GM12878 (cell line): ENCODE results near the gene XPO5. TPM values are rescaled to one million over a fixed set of nuclear protein-coding genes. Genes with fewer than 3 reads are reported as not detected.

ENCODE experiments used
- ATAC-seq: fragments of 200-7000 bp; cut with Tn5 transposase; 3 replicates; pipeline ENCODE4 v1.9.1; 2020; ENCODE audit warnings: mild to moderate bottlenecking, moderate library complexity
- BruUV-seq: library from RNA; stranded (reverse); fragments of 400-500 nt; replicated peaks from 2 replicates; lab custom pipeline; 2021; lab: Mats Ljungman, UMichigan
- CTCF ChIA-PET: fragments of 300-600 bp; sonication (Branson Sonifier 250); formaldehyde crosslinking; extraction: SDS; loops from one replicate; lab custom pipeline; 2021; ENCODE audit warnings: inconsistent platforms; lab: Yijun Ruan, JAX
- POLR2A ChIA-PET: fragments of 350-600 bp; formaldehyde crosslinking; extraction: SDS; loops from one replicate; lab custom pipeline; 2021; ENCODE audit warnings: inconsistent platforms; lab: Charles Lee
- RAD21 ChIA-PET: fragments of 300-600 bp; sonication (Branson Sonifier 250); formaldehyde crosslinking; loops from one replicate; lab custom pipeline; 2023; ENCODE audit warnings: antibody characterized with exemption; ENCODE audit not compliant: unreplicated experiment; lab: Charles Lee
- SMC1A ChIA-PET: fragments of 300-600 bp; sonication (Branson Sonifier 250); formaldehyde crosslinking; loops from one replicate; lab custom pipeline; 2023; ENCODE audit not compliant: unreplicated experiment, uncharacterized antibody; lab: Charles Lee
- DNase-seq: peaks from one replicate; pipeline ENCODE4 v3.0.0-alpha.2; 2011; ENCODE audit warnings: low read depth, low spot score
- FAIRE-seq: peaks from 3 replicates; lab custom pipeline; 2011; peaks lifted over from hg19 to GRCh38; lab: Jason Lieb, UNC
- H2AFZ ChIP-seq: 2 replicates; pipeline ENCODE4 v1.6.0; 2011; ENCODE audit warnings: low read depth, low read length, control low read depth; ENCODE audit not compliant: control insufficient read depth
- H3K27ac ChIP-seq: 2 replicates; pipeline ENCODE4 v1.5.1; 2011; ENCODE audit warnings: control low read depth; ENCODE audit not compliant: control insufficient read depth, insufficient read depth
- H3K27me3 ChIP-seq, 2 experiments: replicated peaks in 1 of 2; 2 replicates each; pipeline versions ENCODE4 v1.6.0 to v1.6.1; 2011; ENCODE audit warnings: low read length in 1 of 2; ENCODE audit not compliant: control insufficient read depth in 2 of 2, insufficient read depth in 2 of 2
- H3K36me3 ChIP-seq, 2 experiments: 2 replicates each; pipeline ENCODE4 v1.5.1; 2011; ENCODE audit warnings: low read length in 1 of 2; ENCODE audit not compliant: control insufficient read depth in 2 of 2, insufficient read depth in 2 of 2
- H3K4me1 ChIP-seq: 2 replicates; pipeline ENCODE4 v1.6.1; 2011; ENCODE audit warnings: mild to moderate bottlenecking, low read length, moderate library complexity, mixed read lengths; ENCODE audit not compliant: control insufficient read depth, insufficient read depth
- H3K4me2 ChIP-seq: 2 replicates; pipeline ENCODE4 v1.6.0; 2011; ENCODE audit warnings: control low read depth; ENCODE audit not compliant: control insufficient read depth, insufficient read depth
- H3K4me3 ChIP-seq: fragments of 200-600 bp; sonication (generic); 2 replicates; pipeline ENCODE4 v1.5.1; 2016
- H3K79me2 ChIP-seq: 2 replicates; pipeline ENCODE4 v1.6.0; 2011; ENCODE audit warnings: low read length; ENCODE audit not compliant: control insufficient read depth, insufficient read depth
- H3K9ac ChIP-seq: 2 replicates; pipeline ENCODE4 v1.8.0; 2011; ENCODE audit warnings: low read length, control low read depth, mixed read lengths; ENCODE audit not compliant: control insufficient read depth, insufficient read depth
- H3K9me3 ChIP-seq: replicated peaks from 3 replicates; pipeline ENCODE4 v1.5.1; 2011; ENCODE audit warnings: mild to moderate bottlenecking, low read length; ENCODE audit not compliant: control insufficient read depth, insufficient read depth
- H4K20me1 ChIP-seq: 2 replicates; pipeline ENCODE4 v1.6.0; 2011; ENCODE audit not compliant: control insufficient read depth, insufficient read depth
- CEBPZ ChIP-seq: fragments of 150-350 bp; IDR thresholded peaks from 2 replicates; pipeline ENCODE4 v1.6.1; 2016; ENCODE audit warnings: low read depth, low read length
- HDGF ChIP-seq: fragments of 450-650 bp; IDR thresholded peaks from 2 replicates; pipeline ENCODE4 v1.6.1; 2016; ENCODE audit warnings: antibody characterized with exemption
- MEF2A ChIP-seq: IDR thresholded peaks from 2 replicates; pipeline ENCODE4 v1.6.1; 2011; ENCODE audit warnings: low read depth, mild to moderate bottlenecking, low read length, moderate library complexity; ENCODE audit not compliant: insufficient read depth
- MYB ChIP-seq: fragments of 150-350 bp; IDR thresholded peaks from 2 replicates; pipeline ENCODE4 v1.6.1; 2014; ENCODE audit warnings: mild to moderate bottlenecking, low read depth, low read length, borderline replicate concordance
- NFIC ChIP-seq: IDR thresholded peaks from 2 replicates; pipeline ENCODE4 v1.6.1; 2012; ENCODE audit warnings: low read depth, mild to moderate bottlenecking, inconsistent platforms, low read length, moderate library complexity
- NKRF ChIP-seq: fragments of 450-650 bp; conservative IDR thresholded peaks from 2 replicates; pipeline ENCODE4 v1.6.1; 2017; ENCODE audit warnings: mild to moderate bottlenecking, moderate library complexity
- NRF1 ChIP-seq: conservative IDR thresholded peaks from 2 replicates; pipeline ENCODE4 v1.6.1; 2011; ENCODE audit warnings: mild to moderate bottlenecking, low read depth, low read length, improper control_type of control experiment
- RELA ChIP-seq: fragments of 450-650 bp; IDR thresholded peaks from 2 replicates; pipeline ENCODE4 v1.8.0; 2014; ENCODE audit warnings: borderline replicate concordance; ENCODE audit not compliant: partially characterized antibody
- SIX5 ChIP-seq: IDR thresholded peaks from 2 replicates; pipeline ENCODE4 v1.6.1; 2011; ENCODE audit warnings: mild to moderate bottlenecking, low read depth, low read length, moderate library complexity; ENCODE audit not compliant: severe bottlenecking
- TCF12 ChIP-seq: IDR thresholded peaks from 2 replicates; pipeline ENCODE4 v1.6.1; 2011; ENCODE audit warnings: low read depth, mild to moderate bottlenecking, low read length
- ZNF687 ChIP-seq: fragments of 450-650 bp; IDR thresholded peaks from 2 replicates; pipeline ENCODE4 v1.6.1; 2017; ENCODE audit warnings: mild to moderate bottlenecking, moderate library complexity
- WGBS: methylation state at CpG from one replicate; pipeline ENCODE4 v1.1.6; 2016; ENCODE audit warnings: low lambda C conversion rate; ENCODE audit not compliant: insufficient replicate concordance, insufficient coverage; ENCODE audit errors: missing lambda C conversion rate; 5-methylcytosine and 5-hydroxymethylcytosine counted together
- in situ Hi-C: fragments of 300-500 bp; cut with MboI; formaldehyde crosslinking; loops from 9 replicates; pipeline ENCODE4 v1.14.3; 2018; ENCODE audit warnings: mixed read lengths
- intact Hi-C: fragments of 100-400 bp; cut with micrococcal nuclease; formaldehyde crosslinking; loops from one replicate; pipeline ENCODE4 v1.14.2; 2022; ENCODE audit not compliant: unreplicated experiment
- polyA plus RNA-seq, 11 experiments: library from polyadenylated mRNA; depleted of rRNA in 4 of 11; unstranded in 6 of 11; stranded (reverse) in 5 of 11; fragments of >200 nt; fragmentation: Nextera tagmentation in 4 of 11; fragmentation: Illumina TruSeq in 1 of 11; extraction: Ambion mirVana in 4 of 11; extraction: Trizol in 1 of 11; gene quantifications; 1 replicate in 1 of 11; 2 replicates in 10 of 11; pipeline versions ENCODE4 v1.2.1 to v1.2.3, GENCODE V29; 2011 to 2016; ENCODE audit warnings: inconsistent platforms in 2 of 11, missing spikeins in 2 of 11, low read depth in 1 of 11
- total RNA-seq, 4 experiments: library from RNA; depleted of rRNA in 3 of 4; stranded (reverse); fragments of >200 nt in 3 of 4; fragmentation: Illumina TruSeq in 1 of 4; extraction: Trizol in 1 of 4; gene quantifications; 2 replicates each; pipeline versions ENCODE4 v1.2.1 to v1.2.3, GENCODE V29; 2013 to 2021

The XPO5 gene
- total and polyA plus RNA-seq, 10 of the 15 experiments (the other 5 are each of a cell fraction or from before 2014, with no cell fraction given): 11.3 to 76.0 (median 41.6) TPM

GRCh38 chr6:43506667-43507471 lies 69.0 kb downstream of the XPO5 start:
- SMC1A ChIA-PET: interaction anchor here (0.6 to 3.4 kb wide), 26 partner anchors 11 to 364 kb away, joined by 3 to 16 read pairs (median 4); partner anchors contain the start of genes DLK2, POLR1C and YIPF3
- RAD21 ChIA-PET: interaction anchor here (0.6 to 3.3 kb wide), 24 partner anchors 10 to 502 kb away, joined by 3 to 44 read pairs (median 4); partner anchors contain the start of genes DLK2, DNPH1, POLR1C and YIPF3
- peak; percentile 94 for FAIRE-seq
- Histone ChIP-seq H3K36me3 (peaks cover 9 to 25% of the 10 kb centered on the region in 2 experiments; a peak in 3 of 4 replicates), H3K4me1 (peaks cover 4% of the 10 kb centered on the region; the same call in 1 of the 2 replicates), H3K27me3 (peaks cover 0 to 2% of the 10 kb centered on the region in 2 experiments; a peak in 1 of 4 replicates), H3K9me3 (no peaks in the 10 kb centered on the region), H3K27ac (no peak overlapping the region), H3K9ac (no peak overlapping the region), H3K4me3 (no peak overlapping the region), H2AFZ (no peak overlapping the region), H4K20me1 (no peaks in the 10 kb centered on the region), H3K79me2 (no peaks in the 10 kb centered on the region), H3K4me2 (no peak overlapping the region)
- CTCF ChIA-PET: interaction anchor here (0.6 to 6.8 kb wide), 68 partner anchors 8 to 572 kb away, joined by 3 to 70 read pairs (median 5); partner anchors contain the start of genes ABCC10, CRIP3, DLK2 and PEX6
- in situ Hi-C loops (loop anchor here (5.0 kb wide), 1 partner anchor 250 kb away; no protein-coding TSS in a partner anchor), intact Hi-C loops (loop anchor here (1.0 to 5.0 kb wide), 3 partner anchors 52 to 244 kb away; partner anchors contain the start of gene DLK2)
- peak; percentile 87 for ATAC-seq
- 17% methylated on average over 14 of the region's 14 CpGs for WGBS
- BruUV-seq: no TSS peak
- peak; percentile 51 for DNase-seq
- POLR2A ChIA-PET: interaction anchor here (0.5 to 2.0 kb wide), 6 partner anchors 10 to 366 kb away, joined by 3 to 9 read pairs (median 4); partner anchors contain the start of genes POLR1C and YIPF3
- TF ChIP-seq ZNF687 (no peak), SIX5 (no peak), MEF2A (no peak), NFIC (no peak), HDGF (peak; percentile 57; the same call in 1 of the 2 replicates), TCF12 (no peak), NRF1 (no peak), MYB (0 out of 2 replicates have a peak, but pooled peaks have one; percentile 49), CEBPZ (no peak), NKRF (no peak), RELA (no peak)
